Peyer's patch (tissue), 4 donors: Measurements from ENCODE around the gene GPR84.

Source experiments
- POLR2A ChIP-seq, 2 donors: fragments of 450-650 bp; IDR thresholded peaks; one replicate each; pipeline ENCODE4 v1.5.1; 2017; ENCODE audit warnings: antibody characterized with exemption in 2 of 2, mild to moderate bottlenecking in 2 of 2, moderate library complexity in 2 of 2
- TF ChIP-seq, protein P1 (sequence below), 6 experiments: fragments of 450-650 bp in 4 of 6; fragments of 200-600 bp in 2 of 6; sonication (generic) in 1 of 6; IDR thresholded peaks; one replicate each; pipeline ENCODE4 v1.5.1; 2017 to 2019; ENCODE audit warnings: antibody characterized with exemption in 6 of 6, mild to moderate bottlenecking in 3 of 6, moderate library complexity in 1 of 6

DNA sequence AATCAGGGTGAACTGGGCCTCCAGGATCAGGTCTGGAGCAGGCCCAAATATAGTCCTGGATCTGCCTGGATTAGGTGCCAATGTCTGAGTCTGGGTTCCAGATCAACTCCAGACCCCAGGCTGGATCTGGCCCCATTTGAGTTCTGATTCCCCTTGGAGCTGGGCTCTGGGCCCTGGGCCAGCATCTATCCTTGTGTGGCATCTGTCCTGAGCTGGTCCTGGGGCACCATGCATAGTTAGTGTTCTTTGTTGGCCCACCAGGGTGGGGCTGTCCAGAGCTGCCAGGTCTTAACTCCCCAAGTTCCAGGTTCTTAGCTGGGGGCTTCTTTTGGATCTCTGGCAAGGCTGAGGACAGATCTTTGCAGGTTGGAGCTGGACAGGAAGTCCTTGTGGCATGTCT lies 31.3 kb upstream of the GPR84 start:
- TF ChIP-seq, protein P1, sequence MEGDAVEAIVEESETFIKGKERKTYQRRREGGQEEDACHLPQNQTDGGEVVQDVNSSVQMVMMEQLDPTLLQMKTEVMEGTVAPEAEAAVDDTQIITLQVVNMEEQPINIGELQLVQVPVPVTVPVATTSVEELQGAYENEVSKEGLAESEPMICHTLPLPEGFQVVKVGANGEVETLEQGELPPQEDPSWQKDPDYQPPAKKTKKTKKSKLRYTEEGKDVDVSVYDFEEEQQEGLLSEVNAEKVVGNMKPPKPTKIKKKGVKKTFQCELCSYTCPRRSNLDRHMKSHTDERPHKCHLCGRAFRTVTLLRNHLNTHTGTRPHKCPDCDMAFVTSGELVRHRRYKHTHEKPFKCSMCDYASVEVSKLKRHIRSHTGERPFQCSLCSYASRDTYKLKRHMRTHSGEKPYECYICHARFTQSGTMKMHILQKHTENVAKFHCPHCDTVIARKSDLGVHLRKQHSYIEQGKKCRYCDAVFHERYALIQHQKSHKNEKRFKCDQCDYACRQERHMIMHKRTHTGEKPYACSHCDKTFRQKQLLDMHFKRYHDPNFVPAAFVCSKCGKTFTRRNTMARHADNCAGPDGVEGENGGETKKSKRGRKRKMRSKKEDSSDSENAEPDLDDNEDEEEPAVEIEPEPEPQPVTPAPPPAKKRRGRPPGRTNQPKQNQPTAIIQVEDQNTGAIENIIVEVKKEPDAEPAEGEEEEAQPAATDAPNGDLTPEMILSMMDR (IDR thresholded peaks at IDR 0.05) = no peak
- no peak for TF ChIP-seq POLR2A (IDR thresholded peaks at IDR 0.05)
